GM21423 (cell line): ENCODE measurements around the gene SPOCK1.

ENCODE experiments used
- ATAC-seq: cut with Tn5 transposase; IDR thresholded peaks from one replicate; pipeline ENCODE4 v1.9.1; 2021; ENCODE audit warnings: mild to moderate bottlenecking, moderate library complexity; ENCODE audit not compliant: unreplicated experiment

The SPOCK1 gene

DNA sequence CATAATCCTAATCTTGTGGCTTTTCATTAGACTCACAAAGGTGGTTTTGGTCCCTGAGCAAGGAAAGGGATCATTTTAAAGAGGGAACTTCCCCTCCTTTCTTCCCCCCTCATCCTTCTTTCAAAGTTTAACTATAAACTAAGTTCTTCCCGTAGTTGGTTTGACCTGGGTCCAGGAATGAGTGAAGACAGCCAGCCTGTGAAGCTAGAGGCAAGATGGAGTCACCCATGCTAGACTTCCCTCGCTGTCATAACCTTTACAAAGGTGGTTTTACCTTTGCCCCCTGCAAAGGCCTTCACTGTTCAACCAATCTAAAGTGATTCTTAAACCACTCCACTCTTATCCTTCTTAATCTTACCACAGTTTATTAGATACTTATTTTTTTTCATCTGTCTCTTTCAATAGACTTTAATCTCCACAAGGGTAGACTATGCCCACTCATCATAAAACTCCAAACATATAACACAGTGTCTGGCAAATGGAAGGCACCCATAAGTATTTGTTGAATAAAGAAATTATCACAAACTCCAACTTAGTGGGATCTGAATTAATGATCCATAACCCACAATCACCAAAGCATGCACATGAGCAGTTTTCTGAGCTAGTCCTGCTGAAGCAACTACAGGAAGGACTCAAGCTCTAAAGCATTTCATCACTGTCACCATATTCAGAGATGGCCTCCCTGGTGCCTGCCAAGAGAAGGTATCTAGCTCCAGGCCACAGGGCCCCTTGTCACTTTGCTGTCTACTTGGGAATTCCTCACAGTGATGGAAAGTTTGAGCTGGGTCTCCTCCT, 369.0 kb downstream of the SPOCK1 start:
- ATAC-seq, result no peak

DNA sequence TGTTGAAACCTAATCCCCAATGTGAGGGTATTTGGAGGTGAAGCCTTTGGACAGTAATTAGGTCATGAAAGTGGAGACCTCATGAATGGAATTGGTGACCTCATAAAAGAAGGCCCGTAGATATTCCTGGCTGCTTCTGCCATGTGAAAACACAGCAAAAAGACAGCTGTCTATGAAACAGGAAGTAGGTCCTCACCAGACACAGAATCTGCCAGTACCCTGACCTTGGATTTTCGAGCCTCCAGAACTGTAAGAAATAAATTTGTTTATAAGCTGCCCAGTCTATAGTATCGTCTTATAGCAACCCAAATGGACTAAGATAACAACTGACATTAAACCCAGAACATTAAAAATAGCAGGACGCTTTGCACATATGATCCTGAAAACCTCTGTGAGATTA, 371.1 kb downstream of the SPOCK1 start:
- no peak for ATAC-seq

DNA sequence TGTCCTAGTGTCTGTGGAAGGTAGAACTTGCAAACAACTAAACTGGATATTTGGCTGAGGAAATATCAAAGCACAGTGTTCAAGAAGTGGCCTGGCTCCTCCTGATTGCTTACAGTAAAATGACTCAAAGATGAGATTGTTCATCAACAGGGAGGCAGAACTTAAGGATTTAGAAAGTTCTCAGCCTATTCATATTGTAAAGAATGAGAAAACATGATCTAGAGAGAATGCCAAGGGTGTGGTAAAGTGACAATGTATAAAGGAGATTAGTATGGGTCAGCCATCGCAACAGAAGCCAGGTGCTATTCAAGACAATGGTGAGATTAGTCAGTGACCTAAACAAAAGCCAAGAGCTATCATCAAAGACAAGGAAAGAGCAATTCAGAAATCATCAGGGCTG, 372.3 kb downstream of the SPOCK1 start:
- no peak for ATAC-seq

DNA sequence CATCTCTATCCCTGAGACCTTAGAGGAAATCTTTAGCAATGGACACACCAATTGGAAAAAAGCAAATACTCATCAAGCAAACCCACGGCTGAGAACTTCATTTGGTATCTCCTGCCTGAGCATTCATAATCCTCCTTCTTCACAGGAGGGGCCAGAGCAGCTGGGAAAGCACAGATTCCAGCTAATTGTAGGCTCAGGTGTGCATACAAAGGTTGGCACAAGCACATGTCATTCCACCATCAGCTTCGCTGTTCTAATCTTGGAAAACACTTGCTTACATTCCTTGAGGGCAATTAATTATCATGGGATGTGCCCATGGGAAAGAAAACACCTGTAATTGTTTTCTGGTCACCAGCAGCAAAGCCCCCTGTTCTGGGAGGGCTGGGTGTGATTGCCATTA, 376.6 kb downstream of the SPOCK1 start:
- ATAC-seq, result no peak

DNA sequence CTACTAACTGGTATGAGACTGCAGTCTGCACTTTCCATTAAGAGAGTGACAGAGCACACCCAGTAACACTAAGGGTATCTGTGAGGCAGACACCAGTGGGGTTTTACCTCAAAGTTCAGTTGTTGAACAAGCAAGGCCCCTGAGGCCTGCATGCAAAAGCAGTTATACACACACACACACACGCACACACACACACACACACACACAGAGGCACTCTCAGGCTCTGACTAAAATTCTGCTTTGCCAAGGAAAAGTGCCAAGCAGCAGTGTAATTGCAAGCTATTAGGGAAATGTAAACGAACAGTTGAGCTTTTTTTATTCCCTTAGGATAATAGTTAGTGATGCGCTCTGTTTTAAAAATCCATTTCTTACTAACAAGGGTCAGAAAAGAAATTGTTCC, 377.1 kb downstream of the SPOCK1 start:
- no peak for ATAC-seq

DNA sequence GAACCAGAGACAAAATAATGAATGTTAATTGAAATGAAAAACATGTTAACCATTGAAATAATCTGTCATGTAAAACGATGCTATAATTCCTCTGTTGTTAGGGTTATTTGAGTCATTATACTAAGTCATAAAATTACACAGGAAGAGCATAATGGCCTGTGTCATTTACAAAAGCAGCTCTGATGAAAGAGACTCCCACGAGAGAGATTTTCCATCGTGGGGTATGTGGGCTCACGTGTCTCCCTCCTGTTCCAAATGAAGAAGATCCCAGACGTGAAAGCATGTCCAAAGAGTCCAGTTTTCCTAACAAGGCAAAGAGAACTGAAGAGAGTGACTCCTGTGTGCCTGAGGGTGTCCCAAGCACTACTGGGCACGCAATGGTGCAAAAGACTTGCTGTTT, 379.8 kb downstream of the SPOCK1 start:
- no peak for ATAC-seq

DNA sequence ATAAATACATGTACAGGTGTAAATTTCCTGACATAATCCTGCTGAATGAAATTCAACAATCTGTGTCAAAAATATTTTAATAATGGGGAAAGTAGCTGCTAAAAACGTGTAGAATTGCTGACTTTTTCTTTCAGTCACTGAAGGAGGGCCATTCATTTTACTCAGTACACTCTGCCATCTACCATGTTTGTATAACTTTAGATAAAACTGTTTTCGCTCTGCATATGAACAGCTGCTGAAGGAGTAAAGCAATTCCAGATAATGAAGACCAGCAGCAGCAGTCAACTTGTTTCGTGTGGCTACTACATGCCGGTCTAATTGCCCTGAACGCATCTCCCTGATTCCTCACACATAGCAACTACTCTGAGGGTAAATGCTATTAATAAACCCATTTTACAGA, 380.5 kb downstream of the SPOCK1 start:
- ATAC-seq, result no peak

DNA sequence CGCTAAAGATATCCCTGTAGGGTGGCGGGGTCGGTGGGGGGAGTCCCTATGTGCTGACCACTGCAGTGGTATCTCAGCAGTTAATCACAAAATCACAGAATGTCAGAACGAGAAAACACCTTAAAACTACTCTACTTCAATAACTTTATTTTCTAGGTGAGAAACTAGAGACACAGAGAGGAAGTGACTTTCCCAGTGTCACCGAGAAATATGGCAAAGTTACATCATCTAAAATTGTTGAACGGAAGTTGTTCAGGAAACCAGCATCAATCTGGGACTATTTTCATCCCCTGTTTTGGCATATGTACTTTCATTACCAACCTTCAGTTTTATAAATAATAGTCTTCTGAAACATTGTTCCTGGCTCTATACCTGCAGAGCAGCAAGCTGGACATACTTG, 384.0 kb downstream of the SPOCK1 start:
- ATAC-seq, result no peak

DNA sequence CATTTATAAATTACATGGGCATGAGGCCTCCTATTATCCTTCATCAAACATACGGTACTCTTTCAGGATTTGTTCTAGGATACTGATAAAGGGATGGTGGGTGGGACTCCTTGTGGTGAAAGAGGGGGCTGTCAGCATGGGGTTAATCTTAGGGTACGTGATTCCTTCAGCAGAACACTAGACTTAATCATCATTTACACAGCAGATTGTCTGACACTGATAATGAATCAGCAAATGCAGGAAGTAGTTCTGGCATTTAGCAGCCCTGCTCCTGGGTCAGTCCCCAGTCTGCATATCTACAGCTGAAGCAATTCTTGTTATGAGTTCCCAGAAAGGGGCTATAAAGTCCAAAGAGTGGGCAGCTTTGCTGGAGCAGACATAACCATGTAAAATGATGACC, 384.6 kb downstream of the SPOCK1 start:
- no peak for ATAC-seq

DNA sequence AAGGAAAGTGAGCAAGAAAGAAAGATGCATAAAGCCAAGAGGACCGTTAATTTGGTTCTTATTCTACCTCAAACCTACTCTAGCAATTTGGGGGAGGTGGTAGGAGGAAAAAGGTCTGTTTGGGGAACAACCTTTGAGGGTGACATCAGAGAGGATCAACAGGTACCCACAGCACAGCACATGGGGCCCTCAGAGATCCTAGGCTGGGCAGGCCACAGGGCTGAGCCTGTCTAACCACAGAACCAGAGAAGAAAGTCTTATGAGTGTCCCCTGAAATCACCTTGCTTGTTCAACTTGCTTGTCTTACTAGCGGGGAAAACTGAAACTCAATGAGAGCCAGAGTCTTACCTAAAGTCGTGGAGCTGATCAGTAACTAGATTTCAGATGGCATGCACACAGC, 385.2 kb downstream of the SPOCK1 start:
- no peak for ATAC-seq

DNA sequence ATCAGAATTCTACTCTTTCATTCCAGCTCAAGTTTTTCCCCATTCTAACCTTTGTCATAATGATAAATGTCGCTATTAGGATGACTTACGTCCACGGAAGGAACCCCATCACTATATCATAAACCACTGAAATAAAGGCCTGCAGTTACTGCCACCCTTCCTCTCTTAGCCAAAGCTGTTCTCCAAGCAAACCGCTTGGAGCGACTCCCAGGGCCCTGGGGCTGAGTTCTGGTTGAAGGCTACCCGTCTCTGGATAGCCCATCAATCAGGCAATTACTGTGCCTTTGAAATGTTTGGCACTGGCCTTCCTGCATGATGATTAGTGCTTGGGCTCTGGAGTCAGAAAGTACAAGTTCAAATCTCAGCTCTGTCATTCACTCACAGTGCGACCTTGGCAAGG, 386.0 kb downstream of the SPOCK1 start:
- no peak for ATAC-seq

DNA sequence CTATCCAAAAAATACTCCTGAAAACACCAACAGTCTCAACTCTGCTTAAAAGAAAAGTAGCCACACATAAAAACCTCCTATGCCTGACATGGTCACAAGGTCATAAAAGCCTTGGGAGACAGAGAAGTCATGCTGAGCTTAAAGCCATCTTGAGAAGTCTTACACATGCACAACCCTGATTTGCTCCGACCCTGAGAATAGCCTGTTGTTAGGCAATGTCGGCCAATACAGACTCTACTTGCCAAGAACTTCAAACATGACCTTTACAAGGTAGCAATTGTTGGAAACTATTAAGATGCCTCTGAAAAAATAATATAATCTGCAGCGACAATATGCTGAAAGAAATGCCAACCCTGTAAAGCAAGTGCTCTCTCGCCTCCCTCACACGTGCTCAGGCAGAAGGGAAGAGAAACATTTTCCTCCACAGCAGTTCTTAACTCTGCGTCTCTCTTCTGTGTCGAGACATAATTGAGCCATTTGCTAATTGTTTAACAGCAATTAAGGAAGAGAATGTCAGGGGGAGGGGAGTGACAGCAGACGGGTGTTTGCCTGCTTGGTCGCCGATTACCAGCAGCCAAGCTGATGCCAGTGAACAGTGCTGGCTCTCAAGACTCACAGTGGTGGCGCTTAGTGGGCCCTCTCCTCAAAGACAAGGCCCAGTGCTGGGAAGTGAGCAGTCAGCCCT, 393.6 kb downstream of the SPOCK1 start:
- ATAC-seq, result no peak

DNA sequence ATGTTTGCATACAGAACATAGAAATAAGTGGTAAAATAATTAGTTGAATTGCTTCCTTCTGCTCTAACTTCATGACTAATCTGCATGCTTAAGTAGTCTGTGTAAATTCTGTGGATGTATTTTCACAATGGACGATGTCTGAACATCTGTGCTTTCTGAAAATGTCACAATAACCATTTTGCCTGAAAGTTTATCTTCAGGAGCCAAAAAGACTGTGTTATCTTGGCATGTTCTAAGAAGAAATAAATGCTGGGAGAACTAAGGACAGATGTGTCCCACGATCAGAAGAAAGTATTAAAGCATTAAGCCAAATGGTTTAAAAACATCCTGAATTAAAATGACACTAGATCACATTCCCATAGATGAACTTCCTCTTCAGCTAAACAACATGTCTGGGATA, 397.6 kb downstream of the SPOCK1 start:
- no peak for ATAC-seq

DNA sequence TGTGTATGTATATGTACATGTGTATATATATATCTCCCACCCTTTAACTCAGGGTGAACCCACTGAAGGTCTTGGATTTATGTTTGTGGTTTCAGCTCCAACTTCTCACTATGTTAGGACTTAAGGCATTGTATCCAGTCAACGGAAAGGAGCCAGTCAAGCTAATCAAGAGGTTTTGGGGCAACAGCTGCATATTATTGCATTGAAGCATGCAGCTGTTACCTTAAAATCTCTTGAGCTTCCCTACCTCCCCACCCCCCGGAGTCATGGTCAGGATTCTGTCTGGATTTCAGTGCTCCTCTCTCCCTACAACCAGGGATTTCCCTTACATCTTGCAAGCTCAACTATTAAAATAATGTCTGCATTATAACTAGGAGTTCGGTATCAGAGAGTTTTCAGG, 399.5 kb downstream of the SPOCK1 start:
- no peak for ATAC-seq

DNA sequence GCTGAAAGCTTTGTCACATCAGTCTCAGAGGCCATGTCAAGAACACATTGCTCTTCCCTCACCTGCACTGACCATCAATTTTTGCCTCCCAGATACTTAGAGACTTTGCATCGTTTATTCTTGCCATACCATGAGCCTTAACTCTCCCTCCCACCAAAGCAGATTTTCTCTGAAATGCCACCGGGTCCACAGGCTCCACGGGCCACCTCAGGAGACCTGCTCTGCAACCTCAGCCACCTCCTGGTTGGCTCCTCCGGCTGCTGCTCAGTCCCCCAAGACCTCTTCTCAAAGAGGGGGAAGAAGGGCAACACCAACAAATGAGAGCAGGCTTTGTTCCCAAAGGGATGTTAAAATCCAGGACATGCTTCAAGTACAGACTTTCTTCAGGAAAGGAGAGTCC, 400.5 kb downstream of the SPOCK1 start:
- no peak for ATAC-seq

DNA sequence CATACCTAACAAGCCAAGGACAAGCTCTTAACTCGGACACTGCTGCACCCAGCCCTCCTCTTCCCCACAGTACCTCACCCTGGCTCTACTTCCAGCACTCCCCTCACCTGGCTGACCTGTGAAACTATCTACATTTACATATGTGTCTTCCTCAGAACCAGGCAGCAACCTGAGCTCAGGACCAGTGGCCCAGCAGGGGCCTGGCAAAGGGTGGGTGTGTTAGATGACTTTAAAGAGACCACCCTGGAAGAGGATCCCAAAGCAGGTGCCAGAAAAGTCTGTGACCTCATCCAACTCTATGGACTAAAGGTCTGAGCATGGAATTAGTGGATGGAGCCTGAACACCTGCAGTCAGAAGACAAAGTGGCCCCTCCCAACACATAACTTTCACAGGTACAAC, 400.9 kb downstream of the SPOCK1 start:
- ATAC-seq, result no peak

DNA sequence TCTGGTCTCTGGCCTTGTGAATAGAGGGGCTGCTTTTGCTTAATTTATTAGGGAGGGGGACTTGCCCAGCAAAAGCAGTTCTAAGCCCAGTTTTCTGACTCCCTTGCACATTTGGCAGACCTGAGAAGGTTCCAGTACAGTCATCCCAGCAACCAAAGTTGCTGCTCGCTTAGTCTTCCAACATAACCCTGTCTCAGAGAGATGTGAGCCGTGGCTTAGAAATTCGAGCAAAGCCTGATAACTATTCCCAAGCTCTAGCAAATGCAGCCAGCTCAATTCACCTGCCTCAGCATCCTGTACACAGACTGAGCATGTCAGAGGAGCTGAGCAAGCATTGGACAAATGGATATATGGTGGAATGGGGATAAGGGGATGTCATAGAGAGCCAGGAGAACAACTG, 401.9 kb downstream of the SPOCK1 start:
- no peak for ATAC-seq

DNA sequence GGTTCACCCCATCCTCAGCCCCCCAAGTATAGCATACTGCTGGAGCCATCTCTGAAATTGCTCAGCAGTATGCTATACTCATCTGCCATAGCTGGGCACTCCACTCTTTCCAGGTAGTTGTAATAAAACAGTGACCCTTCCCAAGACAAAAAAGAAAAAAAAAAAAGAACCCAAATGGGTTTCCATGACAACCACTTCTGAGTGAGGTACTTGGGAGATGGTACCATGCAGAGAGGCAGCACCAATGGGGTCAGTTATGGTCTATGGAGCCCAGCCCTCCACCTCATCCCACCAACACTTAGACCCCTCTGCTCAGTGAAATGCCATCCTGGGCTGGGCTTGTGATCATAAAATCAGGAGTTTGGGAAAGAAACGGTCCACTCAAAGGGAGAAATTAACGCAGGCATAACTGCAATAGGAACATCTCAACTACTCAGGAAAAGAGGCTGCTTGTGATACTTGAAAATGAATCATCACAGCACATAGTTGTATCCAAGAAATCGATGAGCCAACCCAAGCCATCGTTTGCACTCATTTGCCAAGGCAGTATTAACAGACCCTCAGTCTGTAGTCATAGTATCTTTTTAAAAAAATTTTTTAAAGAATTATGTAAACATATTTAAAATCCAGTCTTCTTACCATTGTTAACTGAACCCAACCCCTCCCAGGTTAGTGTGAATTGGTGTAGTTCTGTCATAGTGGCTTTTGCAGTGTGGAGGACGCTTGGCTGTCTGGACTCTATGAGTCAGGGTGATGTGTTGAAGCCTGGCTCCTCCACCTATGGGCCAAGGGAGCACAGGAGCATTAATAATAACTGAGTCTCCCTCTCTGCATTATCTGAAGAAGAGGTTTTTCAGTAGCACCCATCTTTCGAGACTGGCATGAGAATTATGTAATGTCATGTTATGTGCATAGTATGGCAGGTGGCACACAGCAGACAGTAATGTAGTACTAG, 402.7 kb downstream of the SPOCK1 start:
- no peak for ATAC-seq

DNA sequence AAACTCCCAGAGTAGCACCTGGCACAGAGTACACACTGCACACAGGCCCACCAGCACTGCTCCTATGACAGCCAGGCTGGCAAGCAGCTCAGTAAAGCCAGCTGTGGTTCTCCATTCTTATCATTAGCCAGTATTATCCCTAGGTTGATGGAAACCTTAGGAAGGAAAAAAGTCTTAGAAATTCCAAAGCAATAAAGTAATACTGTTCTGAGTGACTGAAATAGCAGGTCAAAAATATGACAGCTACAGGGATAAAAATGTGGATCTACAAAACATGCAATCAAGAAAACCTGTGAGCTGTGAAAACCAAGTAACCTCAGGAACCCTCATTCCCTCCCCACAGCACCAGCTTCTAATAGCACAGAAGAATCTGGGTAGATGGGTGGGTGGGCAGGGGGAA, 403.5 kb downstream of the SPOCK1 start:
- no peak for ATAC-seq

DNA sequence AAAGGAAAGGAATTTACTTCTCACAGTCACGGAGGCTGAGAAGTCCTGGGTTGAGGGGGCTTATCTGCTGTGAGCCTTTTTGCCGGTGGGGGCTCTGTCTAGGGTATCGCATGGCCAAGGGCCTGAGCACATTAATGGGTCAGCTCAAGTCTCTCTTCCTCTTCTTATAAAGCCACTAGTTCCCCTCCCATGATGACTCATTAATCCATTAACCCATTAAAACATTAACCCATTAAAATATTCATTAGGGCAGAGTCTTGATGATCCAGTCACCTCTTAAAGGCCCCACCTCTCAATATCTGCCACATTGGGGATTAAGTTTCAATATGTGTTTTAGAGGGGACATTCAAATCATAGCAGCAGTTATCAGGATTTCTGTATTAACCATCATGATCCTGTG, 406.3 kb downstream of the SPOCK1 start:
- no peak for ATAC-seq

DNA sequence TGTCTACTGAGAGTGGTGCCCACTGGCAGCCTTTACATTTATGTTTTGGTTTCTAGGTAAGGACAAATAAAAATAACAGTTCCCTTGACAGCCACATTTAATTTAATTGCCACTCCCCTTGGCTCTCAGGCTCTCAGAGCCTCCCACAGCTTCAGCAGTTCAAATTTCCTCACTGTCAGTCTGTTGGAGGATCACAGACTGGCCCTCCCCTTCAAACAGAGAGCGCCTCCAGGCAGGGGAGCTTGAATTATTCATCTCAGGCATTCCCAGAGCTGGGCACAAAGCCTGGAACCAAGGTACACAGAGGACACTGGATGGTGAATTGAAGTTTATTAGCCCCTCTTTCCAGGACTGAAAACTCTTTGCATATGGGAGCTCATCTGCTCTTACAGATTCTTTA, 407.7 kb downstream of the SPOCK1 start:
- no peak for ATAC-seq

DNA sequence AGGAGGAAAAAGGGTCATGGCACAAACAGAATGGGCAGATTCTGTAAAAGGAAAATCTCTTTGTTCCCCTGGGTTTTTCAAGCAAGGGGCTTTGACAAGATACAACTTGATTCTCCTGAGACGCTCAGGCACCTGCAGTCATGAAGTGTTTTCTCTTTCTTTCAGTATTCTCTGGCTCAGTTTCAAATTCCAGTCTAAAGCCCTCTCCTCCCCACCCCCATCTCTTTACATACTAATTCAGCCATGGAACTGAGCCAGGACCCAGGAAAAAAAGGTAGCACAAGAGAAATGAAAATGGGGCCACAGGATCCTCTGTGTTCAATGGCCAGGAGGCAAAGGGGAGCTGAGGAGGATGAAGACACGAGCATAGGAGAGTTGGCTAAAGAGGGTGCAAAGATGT, 408.4 kb downstream of the SPOCK1 start:
- no peak for ATAC-seq
